ENCODE data around the gene VTI1A. TPM values are rescaled to one million over a fixed set of nuclear protein-coding genes. Genes with fewer than 3 reads are reported as not detected.

The VTI1A gene
- total RNA-seq, 4 donors from 2014 or later = 49.3 to 84.5 (median 61.2) TPM

- intact Hi-C loops (cut with DNase I) = loop anchor here (10.0 kb wide), 1 partner anchor 411 kb away; no protein-coding TSS in a partner anchor
- Histone ChIP-seq H3K36me3 (no peaks in the 10 kb centered on the region), H3K4me1 (no peaks in the 10 kb centered on the region), H3K27me3 (no peaks in the 10 kb centered on the region), H3K9me3 (no peaks in the 10 kb centered on the region), H3K4me3 (replicated peaks in 1 of 3) (no peak overlapping the region), H3K27ac (no peak overlapping the region)
- 94% methylated on average over 2 of the region's 2 CpGs for WGBS, 2 donors
- no peak for TF ChIP-seq CTCF (IDR thresholded peaks at IDR 0.05)
- TF ChIP-seq POLR2A (IDR thresholded peaks at IDR 0.05) = no peak
- no peak for DNase-seq
Measured at GRCh38 chr10:112713411-112713810, 266.4 kb downstream of the VTI1A start.

GRCh38 chr10:112715581-112715980, 268.6 kb downstream of the VTI1A start:
- no peaks in the 10 kb centered on the region for H3K4me1 ChIP-seq
- no peak overlapping the region for H3K4me3 ChIP-seq (replicated peaks in 1 of 3)
- intact Hi-C loops (cut with DNase I) = loop anchor here (10.0 kb wide), 1 partner anchor 409 kb away; no protein-coding TSS in a partner anchor
- WGBS, 2 donors = 95 to 97% methylated on average over 5 of the region's 5 CpGs
- no peak for DNase-seq
- TF ChIP-seq POLR2A (IDR thresholded peaks at IDR 0.05) (no peak), CTCF (IDR thresholded peaks at IDR 0.05) (no peak)
- no peak overlapping the region for H3K27ac ChIP-seq
- H3K36me3 ChIP-seq = no peaks in the 10 kb centered on the region
- H3K9me3 ChIP-seq = no peaks in the 10 kb centered on the region
- no peaks in the 10 kb centered on the region for H3K27me3 ChIP-seq

GRCh38 chr10:112716076-112716475, 269.1 kb downstream of the VTI1A start:
- H3K4me3 ChIP-seq (replicated peaks in 1 of 3) = no peak overlapping the region
- 96 to 97% methylated on average over 3 of the region's 3 CpGs for WGBS, 2 donors
- DNase-seq = no peak
- no peaks in the 10 kb centered on the region for H3K27me3 ChIP-seq
- H3K9me3 ChIP-seq = no peaks in the 10 kb centered on the region
- TF ChIP-seq CTCF (IDR thresholded peaks at IDR 0.05) (no peak), POLR2A (IDR thresholded peaks at IDR 0.05) (no peak)
- H3K27ac ChIP-seq = no peak overlapping the region
- intact Hi-C loops (cut with DNase I) = loop anchor here (10.0 kb wide), 1 partner anchor 409 kb away; no protein-coding TSS in a partner anchor
- H3K4me1 ChIP-seq = no peaks in the 10 kb centered on the region
- no peaks in the 10 kb centered on the region for H3K36me3 ChIP-seq

- no peak for TF ChIP-seq POLR2A (IDR thresholded peaks at IDR 0.05)
- no peak for TF ChIP-seq CTCF (IDR thresholded peaks at IDR 0.05)
- H3K4me3 ChIP-seq (replicated peaks in 1 of 3) = no peak overlapping the region
- H3K4me1 ChIP-seq = no peaks in the 10 kb centered on the region
- H3K27ac ChIP-seq = no peak overlapping the region
- 74 to 87% methylated on average over 6 of the region's 6 CpGs for WGBS, 2 donors
- H3K36me3 ChIP-seq = no peaks in the 10 kb centered on the region
- H3K9me3 ChIP-seq = no peaks in the 10 kb centered on the region
- no peak for DNase-seq
- H3K27me3 ChIP-seq = no peaks in the 10 kb centered on the region
- intact Hi-C loops (cut with DNase I) = loop anchor here (10.0 kb wide), 1 partner anchor 408 kb away; no protein-coding TSS in a partner anchor
Measured at GRCh38 chr10:112716924-112717413, 270.0 kb downstream of the VTI1A start.

- no peak overlapping the region for H3K4me3 ChIP-seq (replicated peaks in 1 of 3)
- no peaks in the 10 kb centered on the region for H3K4me1 ChIP-seq
- no peaks in the 10 kb centered on the region for H3K36me3 ChIP-seq
- H3K9me3 ChIP-seq = no peaks in the 10 kb centered on the region
- H3K27ac ChIP-seq = no peak overlapping the region
- intact Hi-C loops (cut with DNase I) = loop anchor here (10.0 kb wide), 1 partner anchor 665 kb away; no protein-coding TSS in a partner anchor
- no peak for TF ChIP-seq CTCF (IDR thresholded peaks at IDR 0.05)
- no peak for TF ChIP-seq POLR2A (IDR thresholded peaks at IDR 0.05)
- H3K27me3 ChIP-seq = no peaks in the 10 kb centered on the region
- DNase-seq = no peak
Measured at GRCh38 chr10:112720178-112720577, 273.2 kb downstream of the VTI1A start.

Measured in thyroid gland (tissue), 4 donors.